AG04449 (cell line): ENCODE measurements around the gene AFMID.

Source experiments
- CTCF ChIA-PET: fragments of 350-600 bp; formaldehyde crosslinking; extraction: SDS; loops from one replicate; lab custom pipeline; 2021; ENCODE audit warnings: antibody characterized with exemption; lab: Yijun Ruan, JAX
- POLR2A ChIA-PET: fragments of 400-600, 350-600 bp; formaldehyde crosslinking; extraction: SDS; loops from one replicate; lab custom pipeline; 2020; ENCODE audit warnings: antibody characterized with exemption, inconsistent platforms; lab: Yijun Ruan, JAX
- DNase-seq: peaks from one replicate; pipeline ENCODE4 v3.0.0-alpha.2; 2010; ENCODE audit warnings: low read depth, low spot score
- H3K4me3 ChIP-seq: 2 replicates; pipeline ENCODE4 v1.5.1; 2011; ENCODE audit warnings: low read depth, mild to moderate bottlenecking, control low read depth, low read length
- CTCF ChIP-seq: IDR thresholded peaks from one replicate; pipeline ENCODE4 v1.5.1; 2011; ENCODE audit warnings: mild to moderate bottlenecking, moderate library complexity, low read length, control low read depth, inconsistent platforms; ENCODE audit not compliant: insufficient read depth; ENCODE audit errors: missing control alignments

AFMID gene

GRCh38 chr17:78226055-78226758, 39.0 kb downstream of the AFMID start:
- CTCF ChIA-PET, result interaction anchor here (1.0 to 8.2 kb wide), 2 partner anchors 25 to 207 kb away, joined by 3 to 55 read pairs; no protein-coding TSS in a partner anchor

GRCh38 chr17:78226759-78227454, 39.7 kb downstream of the AFMID start:
- H3K4me3 ChIP-seq, result no peak overlapping the region
- ChIA-PET POLR2A (no interaction called here), CTCF (interaction anchor here (0.6 to 8.2 kb wide), 4 partner anchors 9 to 195 kb away, joined by 3 to 55 read pairs (median 6); no protein-coding TSS in a partner anchor)
- DNase-seq, result no peak
- TF ChIP-seq CTCF, result no peak

More at GRCh38 chr17:78226055-78226758, 39.0 kb downstream of the AFMID start:
- DNase-seq, result no peak
- POLR2A ChIA-PET, result no interaction called here
- TF ChIP-seq CTCF, result no peak
- no peak overlapping the region for H3K4me3 ChIP-seq

- ChIA-PET CTCF (interaction anchor here (0.6 to 8.2 kb wide), 4 partner anchors 9 to 194 kb away, joined by 3 to 55 read pairs (median 6); no protein-coding TSS in a partner anchor), POLR2A (no interaction called here)
- H3K4me3 ChIP-seq, result no peak overlapping the region
- no peak for TF ChIP-seq CTCF
- no peak for DNase-seq
These were observed 40.3 kb downstream of the AFMID start for GRCh38 chr17:78227455-78227916.

GRCh38 chr17:78228176-78228575, 41.0 kb downstream of the AFMID start:
- no peak for DNase-seq
- TF ChIP-seq CTCF, result no peak
- ChIA-PET CTCF (interaction anchor here (0.6 to 8.2 kb wide), 4 partner anchors 17 to 193 kb away, joined by 3 to 55 read pairs (median 6); no protein-coding TSS in a partner anchor), POLR2A (no interaction called here)
- no peak overlapping the region for H3K4me3 ChIP-seq

GRCh38 chr17:78230252-78230962, 43.2 kb downstream of the AFMID start:
- DNase-seq, result no peak
- TF ChIP-seq CTCF, result no peak
- ChIA-PET CTCF (interaction anchor here (1.2 kb wide), 1 partner anchor 10 kb away, joined by 3 read pairs; no protein-coding TSS in a partner anchor), POLR2A (no interaction called here)
- no peak overlapping the region for H3K4me3 ChIP-seq
